OCI-LY7 (cell line): ENCODE results near the gene LEO1. TPM values are rescaled to one million over a fixed set of nuclear protein-coding genes. Genes with fewer than 3 reads are reported as not detected.

Experiments used
- BruUV-seq: library from RNA; stranded (reverse); fragments of 400-500 nt; replicated peaks from 2 replicates; lab custom pipeline; 2021; lab: Mats Ljungman, UMichigan
- CTCF ChIA-PET: fragments of 300-600 bp; sonication (Branson Sonifier 250); formaldehyde crosslinking; loops from one replicate; lab custom pipeline; 2022; ENCODE audit warnings: antibody characterized with exemption; ENCODE audit not compliant: unreplicated experiment; lab: Charles Lee
- POLR2A ChIA-PET: fragments of 300-600 bp; sonication (Branson Sonifier 250); formaldehyde crosslinking; loops from one replicate; lab custom pipeline; 2022; ENCODE audit warnings: antibody characterized with exemption; lab: Charles Lee
- DNase-seq: peaks from one replicate; pipeline ENCODE4 v3.0.0-alpha.2; 2015; ENCODE audit warnings: low spot score
- H2AFZ ChIP-seq: fragments of 200-600 bp; sonication (generic), shearing (Covaris generic); 2 replicates; pipeline ENCODE4 v1.6.1; 2014; ENCODE audit warnings: mild to moderate bottlenecking, antibody characterized with exemption, low read length, moderate library complexity
- H3K27ac ChIP-seq: fragments of 200-600 bp; sonication (generic); 2 replicates; pipeline ENCODE4 v1.5.1; 2014; ENCODE audit warnings: mixed run types, low read depth, mild to moderate bottlenecking, moderate library complexity, low read length, inconsistent platforms; ENCODE audit not compliant: poor library complexity, severe bottlenecking
- H3K36me3 ChIP-seq: fragments of 200-600 bp; sonication (generic); 2 replicates; pipeline ENCODE4 v1.6.1; 2014; ENCODE audit warnings: mild to moderate bottlenecking, antibody characterized with exemption, low read length, moderate library complexity, mixed read lengths; ENCODE audit not compliant: insufficient read depth
- H3K4me1 ChIP-seq: fragments of 200-600 bp; sonication (generic); 2 replicates; pipeline ENCODE4 v1.5.1; 2014; ENCODE audit warnings: mild to moderate bottlenecking, low read length; ENCODE audit not compliant: insufficient read depth, poor library complexity, severe bottlenecking
- H3K4me2 ChIP-seq: fragments of 200-600 bp; sonication (generic); 2 replicates; pipeline ENCODE4 v1.6.1; 2014; ENCODE audit warnings: mild to moderate bottlenecking, low read length
- H3K4me3 ChIP-seq: fragments of 200-600 bp; sonication (generic); 2 replicates; pipeline ENCODE4 v1.5.1; 2014; ENCODE audit warnings: mild to moderate bottlenecking, low read depth, low read length; ENCODE audit not compliant: poor library complexity, severe bottlenecking
- H3K79me2 ChIP-seq: fragments of 200-600 bp; sonication (generic); 2 replicates; pipeline ENCODE4 v1.6.1; 2016; ENCODE audit warnings: low read depth, mild to moderate bottlenecking, low read length, moderate library complexity, mixed read lengths; ENCODE audit not compliant: insufficient read depth
- H3K9me2 ChIP-seq: fragments of 200-600 bp; sonication (generic); 2 replicates; pipeline ENCODE4 v1.6.1; 2016; ENCODE audit warnings: mild to moderate bottlenecking, low read length, mixed read lengths; ENCODE audit not compliant: insufficient read depth
- H3K9me3 ChIP-seq: fragments of 200-600 bp; sonication (generic); 2 replicates; pipeline ENCODE4 v1.6.1; 2014; ENCODE audit warnings: mild to moderate bottlenecking, mixed run types, low read length, mixed read lengths
- H4K20me1 ChIP-seq: fragments of 200-600 bp; sonication (generic); 2 replicates; pipeline ENCODE4 v1.6.1; 2014; ENCODE audit warnings: mild to moderate bottlenecking, antibody characterized with exemption, low read length, moderate library complexity, mixed read lengths; ENCODE audit not compliant: insufficient read depth
- EZH2phosphoT487 ChIP-seq: fragments of 200-600 bp; sonication (generic); IDR thresholded peaks from 2 replicates; pipeline ENCODE4 v1.6.1; 2018; ENCODE audit warnings: low read depth, borderline replicate concordance, mild to moderate bottlenecking, mixed run types, antibody characterized with exemption, low read length, moderate library complexity, mixed read lengths
- intact Hi-C: fragments of 100-400 bp; cut with micrococcal nuclease; formaldehyde crosslinking; loops from one replicate; pipeline ENCODE4 v1.10.0; 2022; ENCODE audit not compliant: unreplicated experiment
- total RNA-seq, 2 experiments: library from RNA; depleted of rRNA in 1 of 2; stranded (reverse); fragments of >200 nt in 1 of 2; shearing (Covaris generic) in 1 of 2; gene quantifications; 2 replicates each; pipeline ENCODE4 v1.2.3, GENCODE V29; 2014 to 2022
- TF ChIP-seq, protein P1 (sequence below): fragments of 200-600 bp; sonication (generic); conservative IDR thresholded peaks from 2 replicates; pipeline ENCODE4 v1.5.1; 2014; ENCODE audit warnings: mild to moderate bottlenecking, antibody characterized with exemption, low read length, moderate library complexity, mixed read lengths

Gene LEO1
- total RNA-seq, 2 experiments from 2014 or later = 22.0 to 34.4 TPM

DNA sequence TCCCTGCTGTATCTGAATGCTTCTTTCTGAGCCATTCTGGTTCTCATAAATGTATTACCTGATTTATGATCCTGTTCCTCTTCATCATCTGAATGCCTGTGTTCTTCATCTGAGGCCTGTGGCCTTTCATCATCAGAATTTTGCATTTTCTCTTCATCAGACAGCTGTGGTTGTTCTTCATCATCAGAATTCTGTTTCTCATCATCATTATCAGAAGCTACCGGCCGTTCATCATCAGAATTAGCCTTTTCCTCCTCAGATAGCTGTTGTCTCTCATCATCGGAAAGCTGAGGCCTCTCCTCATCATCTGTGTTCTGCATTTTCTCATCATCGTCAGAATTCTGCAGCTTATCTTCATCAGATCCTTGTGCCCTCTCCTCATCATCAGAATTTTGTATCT is 5.9 kb downstream of the LEO1 start:
- intact Hi-C loops = no loop called here
- no TSS peak for BruUV-seq
- no peak for TF ChIP-seq EZH2phosphoT487
- Histone ChIP-seq H3K4me3 (no peak overlapping the region), H3K27ac (no peak overlapping the region), H2AFZ (no peak overlapping the region), H3K79me2 (peaks cover 62% of the 10 kb centered on the region), H3K36me3 (peaks cover 74% of the 10 kb centered on the region), H3K9me2 (no peaks in the 10 kb centered on the region), H3K4me1 (peaks cover 10% of the 10 kb centered on the region), H4K20me1 (no peaks in the 10 kb centered on the region), H3K4me2 (no peak overlapping the region), H3K9me3 (peaks cover 12% of the 10 kb centered on the region; the same call in 1 of the 2 replicates)
- no peak for DNase-seq
- CTCF ChIA-PET = no interaction called here
- POLR2A ChIA-PET = interaction anchor here (0.5 to 1.1 kb wide), 2 partner anchors 38 to 56 kb away, joined by 3 to 4 read pairs; no protein-coding TSS in a partner anchor

DNA sequence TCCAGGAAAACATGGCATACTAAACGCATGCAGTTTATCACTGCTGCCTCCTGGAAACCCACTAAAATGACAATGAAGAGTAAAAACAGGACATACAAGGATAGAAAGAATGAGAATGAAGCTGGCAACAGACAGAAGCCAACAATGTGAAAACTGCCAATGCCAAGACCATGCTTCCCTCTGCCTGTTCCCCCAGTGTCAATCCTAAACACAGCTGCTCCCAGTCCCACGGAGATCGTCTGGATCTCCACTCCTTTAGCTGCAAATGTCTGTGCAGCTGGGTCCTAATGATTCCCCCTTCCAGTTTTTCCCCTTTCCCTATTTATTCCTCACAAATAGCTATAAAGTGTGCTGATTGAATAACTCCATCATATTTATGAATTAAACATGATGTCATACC is 16.1 kb downstream of the LEO1 start:
- H3K4me1 ChIP-seq = no peaks in the 10 kb centered on the region
- H3K79me2 ChIP-seq = no peaks in the 10 kb centered on the region
- DNase-seq = no peak
- intact Hi-C loops = no loop called here
- no peak for TF ChIP-seq EZH2phosphoT487
- TF ChIP-seq, protein P1, sequence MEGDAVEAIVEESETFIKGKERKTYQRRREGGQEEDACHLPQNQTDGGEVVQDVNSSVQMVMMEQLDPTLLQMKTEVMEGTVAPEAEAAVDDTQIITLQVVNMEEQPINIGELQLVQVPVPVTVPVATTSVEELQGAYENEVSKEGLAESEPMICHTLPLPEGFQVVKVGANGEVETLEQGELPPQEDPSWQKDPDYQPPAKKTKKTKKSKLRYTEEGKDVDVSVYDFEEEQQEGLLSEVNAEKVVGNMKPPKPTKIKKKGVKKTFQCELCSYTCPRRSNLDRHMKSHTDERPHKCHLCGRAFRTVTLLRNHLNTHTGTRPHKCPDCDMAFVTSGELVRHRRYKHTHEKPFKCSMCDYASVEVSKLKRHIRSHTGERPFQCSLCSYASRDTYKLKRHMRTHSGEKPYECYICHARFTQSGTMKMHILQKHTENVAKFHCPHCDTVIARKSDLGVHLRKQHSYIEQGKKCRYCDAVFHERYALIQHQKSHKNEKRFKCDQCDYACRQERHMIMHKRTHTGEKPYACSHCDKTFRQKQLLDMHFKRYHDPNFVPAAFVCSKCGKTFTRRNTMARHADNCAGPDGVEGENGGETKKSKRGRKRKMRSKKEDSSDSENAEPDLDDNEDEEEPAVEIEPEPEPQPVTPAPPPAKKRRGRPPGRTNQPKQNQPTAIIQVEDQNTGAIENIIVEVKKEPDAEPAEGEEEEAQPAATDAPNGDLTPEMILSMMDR = no peak
- H3K36me3 ChIP-seq = peaks cover 96% of the 10 kb centered on the region
- BruUV-seq = no TSS peak
- ChIA-PET CTCF (no interaction called here), POLR2A (interaction anchor here (0.6 to 1.2 kb wide), 5 partner anchors 23 to 182 kb away, joined by 3 to 5 read pairs (median 3); no protein-coding TSS in a partner anchor)
- no peaks in the 10 kb centered on the region for H3K9me3 ChIP-seq
- no peak overlapping the region for H3K4me3 ChIP-seq
- no peaks in the 10 kb centered on the region for H4K20me1 ChIP-seq
- no peak overlapping the region for H3K27ac ChIP-seq
- no peak overlapping the region for H2AFZ ChIP-seq
- no peaks in the 10 kb centered on the region for H3K9me2 ChIP-seq
- no peak overlapping the region for H3K4me2 ChIP-seq

DNA sequence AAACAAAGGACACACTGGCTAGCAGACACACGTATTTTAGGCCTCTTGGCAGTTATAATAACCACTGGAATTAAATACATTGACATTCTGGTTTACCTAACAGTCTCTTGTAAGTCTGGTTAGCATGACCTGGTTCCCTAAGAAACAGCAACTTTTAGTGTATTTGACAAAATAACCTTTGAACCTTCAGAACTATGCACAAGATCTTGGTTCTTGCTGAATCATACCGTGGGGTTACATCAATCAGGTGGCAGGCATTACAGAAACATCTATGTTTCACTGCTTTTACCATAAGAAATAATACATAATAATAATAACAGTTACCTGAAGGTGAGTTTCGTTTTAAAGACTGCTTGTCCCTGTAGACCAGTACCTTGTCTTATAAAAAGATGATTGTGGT is 18.8 kb downstream of the LEO1 start:
- DNase-seq = no peak
- Histone ChIP-seq H3K4me3 (no peak overlapping the region), H3K4me2 (no peak overlapping the region), H3K9me3 (no peaks in the 10 kb centered on the region), H3K79me2 (no peaks in the 10 kb centered on the region), H3K36me3 (peaks cover 96% of the 10 kb centered on the region), H2AFZ (no peak overlapping the region), H3K9me2 (no peaks in the 10 kb centered on the region), H3K4me1 (no peaks in the 10 kb centered on the region), H4K20me1 (no peaks in the 10 kb centered on the region), H3K27ac (no peak overlapping the region)
- ChIA-PET CTCF (no interaction called here), POLR2A (no interaction called here)
- intact Hi-C loops = no loop called here
- no TSS peak for BruUV-seq
- no peak for TF ChIP-seq EZH2phosphoT487
- TF ChIP-seq, protein P1 = no peak
